Measurements from ENCODE around the gene PIGQ.

DNA sequence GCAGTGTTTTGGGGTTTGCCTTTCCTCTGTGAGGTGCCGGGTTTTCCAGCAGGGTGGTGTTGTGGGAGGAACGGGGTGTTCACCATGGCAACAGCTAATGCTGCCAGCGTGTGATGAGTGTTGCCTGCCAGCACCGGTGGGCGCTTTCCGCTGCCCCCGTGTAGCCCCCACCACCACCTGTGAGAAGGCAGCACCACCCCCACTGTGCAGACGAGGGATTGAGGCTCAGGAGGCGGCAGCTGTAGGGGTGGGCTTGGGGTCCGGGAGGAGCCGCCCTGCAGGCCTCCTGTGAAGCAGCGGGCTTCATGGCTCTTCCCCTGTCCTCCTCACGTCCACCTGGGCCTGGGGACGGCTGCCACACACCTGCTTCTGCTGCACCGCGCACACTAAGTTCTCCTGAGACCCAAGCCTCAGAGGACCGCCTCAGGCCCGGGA, 25.3 kb downstream of the PIGQ start:
- TF ChIP-seq, protein P1, sequence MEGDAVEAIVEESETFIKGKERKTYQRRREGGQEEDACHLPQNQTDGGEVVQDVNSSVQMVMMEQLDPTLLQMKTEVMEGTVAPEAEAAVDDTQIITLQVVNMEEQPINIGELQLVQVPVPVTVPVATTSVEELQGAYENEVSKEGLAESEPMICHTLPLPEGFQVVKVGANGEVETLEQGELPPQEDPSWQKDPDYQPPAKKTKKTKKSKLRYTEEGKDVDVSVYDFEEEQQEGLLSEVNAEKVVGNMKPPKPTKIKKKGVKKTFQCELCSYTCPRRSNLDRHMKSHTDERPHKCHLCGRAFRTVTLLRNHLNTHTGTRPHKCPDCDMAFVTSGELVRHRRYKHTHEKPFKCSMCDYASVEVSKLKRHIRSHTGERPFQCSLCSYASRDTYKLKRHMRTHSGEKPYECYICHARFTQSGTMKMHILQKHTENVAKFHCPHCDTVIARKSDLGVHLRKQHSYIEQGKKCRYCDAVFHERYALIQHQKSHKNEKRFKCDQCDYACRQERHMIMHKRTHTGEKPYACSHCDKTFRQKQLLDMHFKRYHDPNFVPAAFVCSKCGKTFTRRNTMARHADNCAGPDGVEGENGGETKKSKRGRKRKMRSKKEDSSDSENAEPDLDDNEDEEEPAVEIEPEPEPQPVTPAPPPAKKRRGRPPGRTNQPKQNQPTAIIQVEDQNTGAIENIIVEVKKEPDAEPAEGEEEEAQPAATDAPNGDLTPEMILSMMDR (IDR thresholded peaks at IDR 0.05; ENCODE audit: low read depth, low read length) = no peak
- TF ChIP-seq EZH2phosphoT487 (IDR thresholded peaks at IDR 0.05; ENCODE audit: low read depth) = no peak
